ENCODE measurements around the gene FBXL19.

- TF ChIP-seq, protein P1, sequence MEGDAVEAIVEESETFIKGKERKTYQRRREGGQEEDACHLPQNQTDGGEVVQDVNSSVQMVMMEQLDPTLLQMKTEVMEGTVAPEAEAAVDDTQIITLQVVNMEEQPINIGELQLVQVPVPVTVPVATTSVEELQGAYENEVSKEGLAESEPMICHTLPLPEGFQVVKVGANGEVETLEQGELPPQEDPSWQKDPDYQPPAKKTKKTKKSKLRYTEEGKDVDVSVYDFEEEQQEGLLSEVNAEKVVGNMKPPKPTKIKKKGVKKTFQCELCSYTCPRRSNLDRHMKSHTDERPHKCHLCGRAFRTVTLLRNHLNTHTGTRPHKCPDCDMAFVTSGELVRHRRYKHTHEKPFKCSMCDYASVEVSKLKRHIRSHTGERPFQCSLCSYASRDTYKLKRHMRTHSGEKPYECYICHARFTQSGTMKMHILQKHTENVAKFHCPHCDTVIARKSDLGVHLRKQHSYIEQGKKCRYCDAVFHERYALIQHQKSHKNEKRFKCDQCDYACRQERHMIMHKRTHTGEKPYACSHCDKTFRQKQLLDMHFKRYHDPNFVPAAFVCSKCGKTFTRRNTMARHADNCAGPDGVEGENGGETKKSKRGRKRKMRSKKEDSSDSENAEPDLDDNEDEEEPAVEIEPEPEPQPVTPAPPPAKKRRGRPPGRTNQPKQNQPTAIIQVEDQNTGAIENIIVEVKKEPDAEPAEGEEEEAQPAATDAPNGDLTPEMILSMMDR (optimal IDR thresholded peaks at IDR 0.05 in 1 of 3, IDR thresholded peaks at IDR 0.05 in 1 of 3, conservative IDR thresholded peaks at IDR 0.05 in 1 of 3; ENCODE audit: extremely low read depth in 1 of 3, insufficient read depth in 2 of 3, low read length in 3 of 3): no peak
- TF ChIP-seq EZH2 (IDR thresholded peaks at IDR 0.05; ENCODE audit: low read length): no peak
These were observed 5.0 kb downstream of the FBXL19 start for GRCh38 chr16:30928390-30928789.
